Upper lobe of right lung (tissue), 1 donor: ENCODE data around the gene EPN3. TPM values are rescaled to one million over a fixed set of nuclear protein-coding genes. Genes with fewer than 3 reads are reported as not detected.
A peak's percentile ranks its signal among the peaks of the same experiment; 100 is the strongest.

ENCODE experiments used
- ATAC-seq: fragments of 200-7000 bp; cut with Tn5 transposase; one replicate; pipeline ENCODE4 v1.9.1; 2020; ENCODE audit warnings: mild to moderate bottlenecking, moderate library complexity
- DNase-seq: peaks from one replicate; pipeline ENCODE4 v3.0.0-alpha.2; 2020
- H3K27ac ChIP-seq: fragments of 200-600 bp; one replicate; pipeline ENCODE4 v1.8.0; 2022
- H3K27me3 ChIP-seq: fragments of 200-600 bp; one replicate; pipeline ENCODE4 v1.8.0; 2022; ENCODE audit warnings: mild to moderate bottlenecking
- H3K36me3 ChIP-seq: fragments of 200-600 bp; one replicate; pipeline ENCODE4 v1.8.0; 2022
- H3K4me1 ChIP-seq: fragments of 200-600 bp; one replicate; pipeline ENCODE4 v1.8.0; 2022
- H3K4me3 ChIP-seq: fragments of 200-600 bp; one replicate; pipeline ENCODE4 v1.8.0; 2022; ENCODE audit warnings: mild to moderate bottlenecking
- H3K9me3 ChIP-seq: fragments of 200-600 bp; one replicate; pipeline ENCODE4 v1.8.0; 2022
- intact Hi-C: fragments of 100-400 bp; cut with DNase I; formaldehyde crosslinking; loops from one replicate; pipeline ENCODE4 v1.11.0; 2022
- total RNA-seq: library from RNA; stranded (reverse); fragmentation: NEBNext Ultra II Directional; extraction: Animal tissue kit (Norgen Biotek cat#: 25700); gene quantifications from one replicate; pipeline ENCODE4 v1.2.1, GENCODE V29; 2021
- TF ChIP-seq, protein P1 (sequence below): fragments of 200-600 bp; IDR thresholded peaks from one replicate; pipeline ENCODE4 v1.8.0; 2022; ENCODE audit warnings: antibody characterized with exemption
- donor health status: DM: no; HTN: yes; CAD: no; lungs with severe emphysema.

EPN3 gene
- total RNA-seq, 1 donor from 2014 or later = 0.09 TPM

DNA sequence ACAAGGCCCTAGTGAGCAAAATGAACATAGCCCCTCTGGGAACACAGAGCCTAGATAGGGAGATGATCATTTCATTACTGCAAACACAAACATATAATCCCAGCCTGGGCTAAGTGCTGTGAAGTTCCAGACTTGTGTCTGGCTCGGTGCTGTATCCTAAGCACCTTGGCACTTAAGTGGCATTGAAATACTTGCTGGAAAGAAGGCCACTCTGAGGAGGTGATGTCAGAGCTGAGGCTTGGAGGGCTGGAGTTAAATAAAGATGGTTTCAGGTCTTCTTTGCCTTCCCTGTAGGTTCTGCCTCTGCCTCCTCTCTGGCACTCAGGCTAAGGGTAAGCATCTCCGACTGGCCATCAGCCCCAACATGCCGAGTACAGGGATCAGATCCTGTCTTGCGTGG is 25.6 kb downstream of the EPN3 start:
- H3K4me3 ChIP-seq = no peak overlapping the region
- H3K4me1 ChIP-seq = peaks cover 30% of the 10 kb centered on the region
- H3K9me3 ChIP-seq = no peaks in the 10 kb centered on the region
- H3K27me3 ChIP-seq = peaks cover 49% of the 10 kb centered on the region
- ATAC-seq (peak; percentile 35), DNase-seq (no peak)
- H3K27ac ChIP-seq = no peak overlapping the region
- no peaks in the 10 kb centered on the region for H3K36me3 ChIP-seq
- TF ChIP-seq, protein P1, sequence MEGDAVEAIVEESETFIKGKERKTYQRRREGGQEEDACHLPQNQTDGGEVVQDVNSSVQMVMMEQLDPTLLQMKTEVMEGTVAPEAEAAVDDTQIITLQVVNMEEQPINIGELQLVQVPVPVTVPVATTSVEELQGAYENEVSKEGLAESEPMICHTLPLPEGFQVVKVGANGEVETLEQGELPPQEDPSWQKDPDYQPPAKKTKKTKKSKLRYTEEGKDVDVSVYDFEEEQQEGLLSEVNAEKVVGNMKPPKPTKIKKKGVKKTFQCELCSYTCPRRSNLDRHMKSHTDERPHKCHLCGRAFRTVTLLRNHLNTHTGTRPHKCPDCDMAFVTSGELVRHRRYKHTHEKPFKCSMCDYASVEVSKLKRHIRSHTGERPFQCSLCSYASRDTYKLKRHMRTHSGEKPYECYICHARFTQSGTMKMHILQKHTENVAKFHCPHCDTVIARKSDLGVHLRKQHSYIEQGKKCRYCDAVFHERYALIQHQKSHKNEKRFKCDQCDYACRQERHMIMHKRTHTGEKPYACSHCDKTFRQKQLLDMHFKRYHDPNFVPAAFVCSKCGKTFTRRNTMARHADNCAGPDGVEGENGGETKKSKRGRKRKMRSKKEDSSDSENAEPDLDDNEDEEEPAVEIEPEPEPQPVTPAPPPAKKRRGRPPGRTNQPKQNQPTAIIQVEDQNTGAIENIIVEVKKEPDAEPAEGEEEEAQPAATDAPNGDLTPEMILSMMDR = no peak
- intact Hi-C loops = no loop called here

DNA sequence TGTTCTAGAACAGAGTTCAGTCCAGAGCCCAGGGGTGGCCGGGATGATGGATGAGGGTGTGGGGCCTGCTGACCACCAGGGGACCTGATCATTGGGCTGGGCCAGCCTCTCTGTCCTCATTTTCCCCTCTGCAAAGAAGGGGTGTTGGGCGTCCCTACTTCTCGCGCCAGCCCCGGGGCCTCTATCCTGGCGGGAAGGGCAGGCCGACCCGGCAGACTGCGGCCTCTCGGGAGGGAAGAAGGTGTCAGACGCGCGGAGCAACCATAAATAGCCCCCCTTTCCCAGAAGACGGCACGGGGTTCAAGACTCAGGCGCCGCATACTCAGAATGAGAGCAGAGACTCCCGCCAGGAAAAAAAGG is 26.0 kb downstream of the EPN3 start:
- no peak overlapping the region for H3K27ac ChIP-seq
- intact Hi-C loops = no loop called here
- peaks cover 54% of the 10 kb centered on the region for H3K27me3 ChIP-seq
- ATAC-seq = no peak
- TF ChIP-seq, protein P1 = no peak
- H3K9me3 ChIP-seq = no peaks in the 10 kb centered on the region
- H3K4me3 ChIP-seq = no peak overlapping the region
- H3K36me3 ChIP-seq = no peaks in the 10 kb centered on the region
- DNase-seq = no peak
- peaks cover 30% of the 10 kb centered on the region for H3K4me1 ChIP-seq

DNA sequence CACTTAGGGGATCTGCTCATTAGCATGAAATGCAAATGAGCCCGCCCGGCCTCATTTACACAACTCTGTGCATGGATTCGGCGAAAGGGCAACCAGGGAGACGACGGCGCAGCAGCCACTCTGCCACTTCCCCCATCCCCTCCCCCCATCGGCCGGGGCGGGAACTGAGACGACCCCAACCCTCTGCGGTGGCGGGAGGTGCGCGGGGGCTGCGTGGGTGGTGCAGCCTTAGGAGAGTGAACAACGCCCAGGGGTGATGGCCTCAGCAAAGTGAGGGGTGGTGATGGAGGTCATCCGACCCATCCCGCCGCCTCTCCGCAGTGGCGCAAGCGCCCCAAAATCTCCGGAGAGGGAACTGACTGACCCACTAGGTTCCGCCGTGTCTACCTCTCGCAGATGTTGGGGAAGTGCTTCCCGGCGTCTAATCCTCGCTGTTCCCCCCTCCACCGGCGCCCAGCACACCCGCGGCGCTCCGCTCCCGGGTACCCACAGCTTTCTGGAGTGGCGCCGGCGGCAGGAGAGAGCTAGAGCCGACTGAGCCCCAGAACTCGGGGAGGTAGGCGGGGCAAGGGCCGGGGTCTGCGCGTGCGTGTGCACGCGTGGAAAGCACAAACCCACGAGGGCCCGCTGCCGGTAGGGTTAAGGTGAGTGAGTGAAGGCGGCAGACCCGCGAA is 26.5 kb downstream of the EPN3 start:
- H3K36me3 ChIP-seq = no peaks in the 10 kb centered on the region
- H3K9me3 ChIP-seq = no peaks in the 10 kb centered on the region
- H3K4me1 ChIP-seq = peaks cover 30% of the 10 kb centered on the region
- peak overlapping the region; percentile 54 for H3K4me3 ChIP-seq
- DNase-seq (peak; percentile 74), ATAC-seq (peak; percentile 5)
- intact Hi-C loops = no loop called here
- H3K27me3 ChIP-seq = peaks cover 57% of the 10 kb centered on the region
- TF ChIP-seq, protein P1 = no peak
- H3K27ac ChIP-seq = no peak overlapping the region

DNA sequence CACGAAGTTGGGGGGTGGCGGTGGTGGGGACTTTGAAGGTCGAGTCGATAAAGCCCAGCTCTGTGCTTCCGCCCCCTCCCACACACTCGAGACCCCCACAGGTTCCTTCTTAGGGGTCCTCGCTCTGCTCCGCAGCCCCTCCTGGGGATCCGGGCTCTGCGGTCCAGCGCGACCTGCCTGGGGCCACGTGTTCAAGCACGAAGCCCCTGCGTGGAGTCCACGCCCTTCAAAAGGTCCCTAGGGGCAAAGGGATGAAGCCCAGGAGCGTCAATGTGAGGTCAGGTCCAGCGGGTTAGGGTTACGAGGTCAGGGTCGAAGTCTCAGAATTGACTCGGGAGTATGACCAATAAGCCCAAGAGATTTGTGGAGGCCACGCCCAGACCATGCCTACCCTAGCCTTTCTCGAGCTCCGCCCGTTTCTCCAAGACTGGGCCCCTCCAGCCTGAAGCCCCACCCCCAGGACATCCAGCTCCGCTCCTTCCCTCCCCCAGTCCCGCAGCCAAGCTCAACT is 27.2 kb downstream of the EPN3 start:
- peak; percentile 43 for ATAC-seq
- H3K4me1 ChIP-seq = peaks cover 30% of the 10 kb centered on the region

DNA sequence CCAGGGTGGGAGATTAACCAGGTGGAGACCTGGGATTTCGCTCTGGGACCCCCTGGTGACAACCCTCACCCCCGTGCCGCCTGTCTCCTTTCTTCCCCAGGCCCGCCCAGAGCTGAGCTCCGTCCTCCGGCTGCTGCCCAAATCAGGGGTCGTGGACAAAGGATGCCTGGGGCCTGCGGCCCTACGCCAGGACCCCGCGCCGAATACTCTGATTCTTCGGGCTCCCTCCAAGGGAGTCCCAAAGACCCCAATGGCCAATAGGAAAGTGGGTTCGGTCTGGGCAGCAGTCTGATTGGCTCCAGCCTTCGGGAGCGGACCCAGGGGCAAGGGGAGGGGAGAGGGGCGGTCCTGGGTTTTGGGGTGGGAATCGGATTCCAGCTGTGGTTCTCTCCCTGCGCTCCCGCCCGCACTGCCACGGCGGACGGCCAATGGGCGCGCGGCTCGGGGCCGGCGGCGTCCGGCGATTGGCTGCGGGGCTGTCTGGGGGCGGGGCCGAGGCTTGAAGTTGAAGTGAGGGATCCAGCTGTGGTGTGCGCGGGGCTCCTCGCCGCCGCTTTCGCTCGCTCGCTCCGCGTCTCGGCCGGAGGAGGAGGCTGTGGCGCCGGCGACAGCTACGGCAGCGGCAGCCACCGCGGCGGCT is 27.8 kb downstream of the EPN3 start, which contains the start of gene CACNA1G:
Gene CACNA1G (plus strand): TSS at position 531 of the 640 bp plus-strand sequence. CDS start 745 bp downstream, outside the sequence.
- TF ChIP-seq, protein P1 = no peak
- peaks cover 60% of the 10 kb centered on the region for H3K27me3 ChIP-seq
- intact Hi-C loops = loop anchor here (5.0 kb wide), 2 partner anchors 62 to 132 kb away; no protein-coding TSS in a partner anchor

More for the DNA sequence above, 27.2 kb downstream of the EPN3 start:
- Histone ChIP-seq H3K9me3 (no peaks in the 10 kb centered on the region), H3K36me3 (no peaks in the 10 kb centered on the region), H3K27me3 (peaks cover 57% of the 10 kb centered on the region), H3K27ac (no peak overlapping the region), H3K4me3 (peak overlapping the region; percentile 54)
- no peak for DNase-seq
- TF ChIP-seq, protein P1 = no peak
- intact Hi-C loops = loop anchor here (5.0 kb wide), 2 partner anchors 63 to 133 kb away; no protein-coding TSS in a partner anchor

More for the DNA sequence above, 27.8 kb downstream of the EPN3 start, which contains the start of gene CACNA1G:
- H3K36me3 ChIP-seq = no peaks in the 10 kb centered on the region
- ATAC-seq (peak; percentile 88), DNase-seq (peak; percentile 92)
- H3K4me3 ChIP-seq = peak within 1 kb of the TSS; percentile 54
- H3K4me1 ChIP-seq = peaks cover 30% of the 10 kb centered on the region
- no peak within 1 kb of the TSS for H3K27ac ChIP-seq
- H3K9me3 ChIP-seq = no peaks in the 10 kb centered on the region
